ENCODE results near the gene NBL1. TPM values are rescaled to one million over a fixed set of nuclear protein-coding genes. Genes with fewer than 3 reads are reported as not detected.

NBL1 gene
- total RNA-seq, 1 experiment from 2014 or later = 7.9 TPM

DNA sequence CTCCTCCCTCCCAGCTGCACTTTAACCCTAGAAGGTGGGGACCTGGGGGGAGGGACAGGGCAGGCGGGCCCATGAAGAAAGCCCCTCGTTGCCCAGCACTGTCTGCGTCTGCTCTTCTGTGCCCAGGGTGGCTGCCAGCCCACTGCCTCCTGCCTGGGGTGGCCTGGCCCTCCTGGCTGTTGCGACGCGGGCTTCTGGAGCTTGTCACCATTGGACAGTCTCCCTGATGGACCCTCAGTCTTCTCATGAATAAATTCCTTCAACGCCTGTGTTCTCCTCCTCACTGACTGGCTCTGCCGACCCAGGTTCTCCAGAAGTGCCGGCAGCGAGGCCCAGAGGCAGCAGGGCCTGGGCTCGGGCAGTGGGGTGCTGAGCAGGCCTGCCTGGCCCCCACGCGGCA lies 14.1 kb downstream of the NBL1 start:
- TF ChIP-seq, protein P1, sequence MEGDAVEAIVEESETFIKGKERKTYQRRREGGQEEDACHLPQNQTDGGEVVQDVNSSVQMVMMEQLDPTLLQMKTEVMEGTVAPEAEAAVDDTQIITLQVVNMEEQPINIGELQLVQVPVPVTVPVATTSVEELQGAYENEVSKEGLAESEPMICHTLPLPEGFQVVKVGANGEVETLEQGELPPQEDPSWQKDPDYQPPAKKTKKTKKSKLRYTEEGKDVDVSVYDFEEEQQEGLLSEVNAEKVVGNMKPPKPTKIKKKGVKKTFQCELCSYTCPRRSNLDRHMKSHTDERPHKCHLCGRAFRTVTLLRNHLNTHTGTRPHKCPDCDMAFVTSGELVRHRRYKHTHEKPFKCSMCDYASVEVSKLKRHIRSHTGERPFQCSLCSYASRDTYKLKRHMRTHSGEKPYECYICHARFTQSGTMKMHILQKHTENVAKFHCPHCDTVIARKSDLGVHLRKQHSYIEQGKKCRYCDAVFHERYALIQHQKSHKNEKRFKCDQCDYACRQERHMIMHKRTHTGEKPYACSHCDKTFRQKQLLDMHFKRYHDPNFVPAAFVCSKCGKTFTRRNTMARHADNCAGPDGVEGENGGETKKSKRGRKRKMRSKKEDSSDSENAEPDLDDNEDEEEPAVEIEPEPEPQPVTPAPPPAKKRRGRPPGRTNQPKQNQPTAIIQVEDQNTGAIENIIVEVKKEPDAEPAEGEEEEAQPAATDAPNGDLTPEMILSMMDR (conservative IDR thresholded peaks at IDR 0.05; ENCODE audit: low read depth, low read length) = no peak
- TF ChIP-seq EZH2 (IDR thresholded peaks at IDR 0.05; ENCODE audit: borderline replicate concordance, low read depth, low read length, poor library complexity, severe bottlenecking) = no peak
- Histone ChIP-seq H3K36me3 (ENCODE audit: insufficient read depth, low read length, poor library complexity, severe bottlenecking) (no peaks in the 10 kb centered on the region), H3K9me3 (ENCODE audit: low read depth, low read length, poor library complexity, severe bottlenecking) (no peaks in the 10 kb centered on the region), H3K4me3 (ENCODE audit: low read depth, low read length, poor library complexity, severe bottlenecking) (no peak overlapping the region), H3K27ac (ENCODE audit: low read depth, low read length, poor library complexity, severe bottlenecking) (no peak overlapping the region), H3K27me3 (replicated peaks; ENCODE audit: insufficient read depth, low read depth, low read length, poor library complexity) (peaks cover 4% of the 10 kb centered on the region), H3K4me1 (ENCODE audit: insufficient read depth, low read length, poor library complexity, severe bottlenecking) (no peaks in the 10 kb centered on the region)
- intact Hi-C loops (cut with micrococcal nuclease; ENCODE audit: unreplicated experiment) = loop anchor here (10.0 kb wide), 1 partner anchor 753 kb away; the partner anchor contains the start of gene ALDH4A1
- ChIA-PET CTCF (interaction anchor here (0.6 kb wide), 1 partner anchor 458 kb away, joined by 3 read pairs; no protein-coding TSS in a partner anchor), POLR2A (ENCODE audit: low non-redundant PET) (no interaction called here)
- no TSS peak for BruUV-seq (replicated peaks)
- DNase-seq (ENCODE audit: low spot score) = no peak

DNA sequence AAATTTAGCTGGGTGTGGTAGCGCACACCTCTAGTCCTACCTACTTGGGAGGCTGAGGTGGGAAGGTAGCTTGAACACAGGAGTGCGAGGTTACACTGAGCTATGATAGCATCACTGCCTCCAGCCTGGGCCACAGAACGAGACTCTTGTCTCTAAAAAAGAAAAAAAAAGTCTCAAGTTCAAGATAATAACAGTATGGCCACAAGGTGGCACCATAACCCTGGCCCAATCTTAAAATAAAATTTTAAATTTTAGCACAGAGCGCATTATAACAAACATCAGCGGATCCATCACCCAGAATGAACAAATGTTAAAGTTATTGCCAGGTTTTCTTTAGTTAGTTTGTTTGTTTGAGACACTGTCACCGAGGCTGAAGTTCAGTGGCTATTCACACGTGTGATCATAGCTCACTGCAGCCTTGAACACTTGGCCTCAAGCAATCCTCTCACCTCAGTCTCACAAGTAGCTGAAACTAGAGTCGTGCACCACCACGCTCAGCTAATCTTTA lies 17.7 kb downstream of the NBL1 start:
- peak; percentile 62 for DNase-seq (ENCODE audit: low spot score)
- BruUV-seq (replicated peaks) = no TSS peak
- Histone ChIP-seq H3K4me1 (ENCODE audit: insufficient read depth, low read length, poor library complexity, severe bottlenecking) (no peaks in the 10 kb centered on the region), H3K27ac (ENCODE audit: low read depth, low read length, poor library complexity, severe bottlenecking) (no peak overlapping the region), H3K4me3 (ENCODE audit: low read depth, low read length, poor library complexity, severe bottlenecking) (no peak overlapping the region), H3K9me3 (ENCODE audit: low read depth, low read length, poor library complexity, severe bottlenecking) (no peaks in the 10 kb centered on the region), H3K36me3 (ENCODE audit: insufficient read depth, low read length, poor library complexity, severe bottlenecking) (no peaks in the 10 kb centered on the region), H3K27me3 (replicated peaks; ENCODE audit: insufficient read depth, low read depth, low read length, poor library complexity) (peaks cover 33% of the 10 kb centered on the region)
- TF ChIP-seq EZH2 (IDR thresholded peaks at IDR 0.05; ENCODE audit: borderline replicate concordance, low read depth, low read length, poor library complexity, severe bottlenecking) = no peak
- TF ChIP-seq, protein P1 (conservative IDR thresholded peaks at IDR 0.05; ENCODE audit: low read depth, low read length) = peak; percentile 75
- intact Hi-C loops (cut with micrococcal nuclease; ENCODE audit: unreplicated experiment) = loop anchor here (5.0 kb wide), 1 partner anchor 41 kb away; no protein-coding TSS in a partner anchor
- ChIA-PET CTCF (interaction anchor here (0.6 to 1.4 kb wide), 9 partner anchors 8 to 239 kb away, joined by 3 to 18 read pairs (median 4); no protein-coding TSS in a partner anchor), POLR2A (ENCODE audit: low non-redundant PET) (no interaction called here)

DNA sequence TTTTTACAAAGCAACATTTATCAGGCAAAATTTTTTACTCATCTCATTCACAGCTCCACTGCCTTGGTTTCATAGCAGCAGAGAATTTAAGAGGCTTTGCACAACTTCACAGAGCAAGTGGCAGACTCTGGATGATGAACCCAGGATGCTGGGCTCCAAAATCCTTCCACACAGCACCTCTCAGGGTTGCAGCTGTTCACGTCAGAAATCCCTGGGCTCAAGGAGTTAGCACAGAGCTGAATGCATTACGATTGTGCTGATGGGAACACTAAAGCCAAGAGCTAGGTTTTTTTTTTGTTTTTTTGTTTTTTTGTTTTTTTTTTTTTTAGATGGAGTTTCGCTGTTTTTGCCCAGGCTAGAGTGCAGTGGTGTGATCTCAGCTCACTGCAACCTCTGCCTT lies 18.2 kb downstream of the NBL1 start:
- H3K9me3 ChIP-seq (ENCODE audit: low read depth, low read length, poor library complexity, severe bottlenecking) = no peaks in the 10 kb centered on the region
- TF ChIP-seq, protein P1 (conservative IDR thresholded peaks at IDR 0.05; ENCODE audit: low read depth, low read length) = no peak
- TF ChIP-seq EZH2 (IDR thresholded peaks at IDR 0.05; ENCODE audit: borderline replicate concordance, low read depth, low read length, poor library complexity, severe bottlenecking) = no peak
- ChIA-PET POLR2A (ENCODE audit: low non-redundant PET) (no interaction called here), CTCF (interaction anchor here (0.6 to 1.4 kb wide), 10 partner anchors 9 to 239 kb away, joined by 3 to 18 read pairs (median 4); no protein-coding TSS in a partner anchor)
- peaks cover 38% of the 10 kb centered on the region for H3K27me3 ChIP-seq (replicated peaks; ENCODE audit: insufficient read depth, low read depth, low read length, poor library complexity)
- no peaks in the 10 kb centered on the region for H3K4me1 ChIP-seq (ENCODE audit: insufficient read depth, low read length, poor library complexity, severe bottlenecking)
- DNase-seq (ENCODE audit: low spot score) = no peak
- H3K36me3 ChIP-seq (ENCODE audit: insufficient read depth, low read length, poor library complexity, severe bottlenecking) = no peaks in the 10 kb centered on the region
- intact Hi-C loops (cut with micrococcal nuclease; ENCODE audit: unreplicated experiment) = loop anchor here (5.0 kb wide), 1 partner anchor 40 kb away; no protein-coding TSS in a partner anchor
- no TSS peak for BruUV-seq (replicated peaks)
- no peak overlapping the region for H3K27ac ChIP-seq (ENCODE audit: low read depth, low read length, poor library complexity, severe bottlenecking)
- H3K4me3 ChIP-seq (ENCODE audit: low read depth, low read length, poor library complexity, severe bottlenecking) = no peak overlapping the region
